IMR-90 (cell line): ENCODE data around the gene MYCT1. TPM values are rescaled to one million over a fixed set of nuclear protein-coding genes. Genes with fewer than 3 reads are reported as not detected.
"Not testable (repeated sequence)": the region's sequence is repeated elsewhere in the genome, so short reads cannot be mapped to it uniquely, and the experiment has no call there.

Source experiments
- ATAC-seq: fragments of 200-7000 bp; cut with Tn5 transposase; 2 replicates; pipeline ENCODE4 v1.9.1; 2020; ENCODE audit warnings: low read depth, mild to moderate bottlenecking, moderate library complexity
- BruUV-seq: library from RNA; stranded (reverse); fragments of 400-500 nt; replicated peaks from 2 replicates; lab custom pipeline; 2021; lab: Mats Ljungman, UMichigan
- CTCF ChIA-PET: fragments of 300-600 bp; formaldehyde crosslinking; extraction: SDS; loops from one replicate; lab custom pipeline; 2021; ENCODE audit warnings: antibody characterized with exemption; lab: Yijun Ruan, JAX
- POLR2A ChIA-PET: fragments of 300-600 bp; sonication (Branson Sonifier 250); formaldehyde crosslinking; loops from one replicate; lab custom pipeline; 2022; ENCODE audit warnings: antibody characterized with exemption; ENCODE audit not compliant: unreplicated experiment; lab: Charles Lee
- DNase-seq: peaks from one replicate; pipeline ENCODE4 v3.0.0; 2013
- H2AFZ ChIP-seq: replicated peaks from 2 replicates; pipeline ENCODE3; 2013; ENCODE audit warnings: low read length, mild to moderate bottlenecking; ENCODE audit not compliant: poor library complexity
- H2AK5ac ChIP-seq: 2 replicates; pipeline ENCODE4 v1.6.1; 2013; ENCODE audit warnings: low read depth, low read length, inconsistent platforms
- H2AK9ac ChIP-seq: replicated peaks from 2 replicates; pipeline ENCODE3; 2013; ENCODE audit warnings: mild to moderate bottlenecking, low read depth, low read length, moderate library complexity; ENCODE audit not compliant: poor library complexity
- H2BK120ac ChIP-seq: 2 replicates; pipeline ENCODE4 v1.6.1; 2013; ENCODE audit warnings: low read depth, low read length, inconsistent platforms
- H2BK15ac ChIP-seq: 3 replicates; pipeline ENCODE4 v1.6.1; 2013; ENCODE audit warnings: low read depth, low read length, inconsistent platforms
- H2BK20ac ChIP-seq: 2 replicates; pipeline ENCODE4 v1.6.1; 2013; ENCODE audit warnings: low read depth, mild to moderate bottlenecking, inconsistent platforms, low read length, moderate library complexity
- H2BK5ac ChIP-seq: 2 replicates; pipeline ENCODE4 v1.6.1; 2013; ENCODE audit warnings: mild to moderate bottlenecking, low read depth, low read length, inconsistent platforms; ENCODE audit not compliant: poor library complexity, severe bottlenecking
- H3K14ac ChIP-seq: replicated peaks from 2 replicates; pipeline ENCODE4 v1.6.1; 2013; ENCODE audit warnings: low read depth, low read length, inconsistent platforms
- H3K18ac ChIP-seq: 2 replicates; pipeline ENCODE4 v1.6.1; 2013; ENCODE audit warnings: low read depth, low read length, control low read depth
- H3K23ac ChIP-seq: 2 replicates; pipeline ENCODE4 v1.6.1; 2013; ENCODE audit warnings: low read depth, low read length, inconsistent platforms
- H3K27ac ChIP-seq: 2 replicates; pipeline ENCODE4 v1.5.1; 2013; ENCODE audit warnings: mild to moderate bottlenecking, control low read depth, low read length; ENCODE audit not compliant: insufficient read depth
- H3K27me3 ChIP-seq: 2 replicates; pipeline ENCODE4 v1.6.1; 2013; ENCODE audit warnings: low read length; ENCODE audit not compliant: control insufficient read depth, insufficient read depth
- H3K36me3 ChIP-seq: 2 replicates; pipeline ENCODE4 v1.6.1; 2013; ENCODE audit warnings: low read length, mixed read lengths; ENCODE audit not compliant: control insufficient read depth, insufficient read depth
- H3K4ac ChIP-seq: 2 replicates; pipeline ENCODE4 v1.6.1; 2013; ENCODE audit warnings: low read depth, low read length, inconsistent platforms
- H3K4me1 ChIP-seq: 2 replicates; pipeline ENCODE4 v1.6.1; 2013; ENCODE audit warnings: low read length, mixed read lengths; ENCODE audit not compliant: control insufficient read depth, insufficient read depth
- H3K4me2 ChIP-seq: 2 replicates; pipeline ENCODE4 v1.6.1; 2013; ENCODE audit warnings: low read depth, mild to moderate bottlenecking, control low read depth, low read length, moderate library complexity
- H3K4me3 ChIP-seq: 2 replicates; pipeline ENCODE4 v1.5.1; 2013; ENCODE audit warnings: low read depth, mild to moderate bottlenecking, control low read depth, low read length, moderate library complexity; ENCODE audit not compliant: insufficient read depth
- H3K56ac ChIP-seq: 2 replicates; pipeline ENCODE4 v1.6.1; 2013; ENCODE audit warnings: low read length, inconsistent platforms; ENCODE audit not compliant: insufficient read depth; ENCODE audit errors: extremely low read depth
- H3K79me1 ChIP-seq, 2 experiments: 2 replicates each; pipeline ENCODE4 v1.6.1; 2013; ENCODE audit warnings: low read length in 2 of 2, inconsistent platforms in 1 of 2, low read depth in 1 of 2
- H3K9ac ChIP-seq: 2 replicates; pipeline ENCODE4 v1.6.1; 2013; ENCODE audit warnings: low read depth, low read length, control low read depth
- H3K9me1 ChIP-seq: 2 replicates; pipeline ENCODE4 v1.6.1; 2013; ENCODE audit warnings: low read length, inconsistent platforms; ENCODE audit not compliant: insufficient read depth
- H3K9me3 ChIP-seq: 2 replicates; pipeline ENCODE4 v1.6.1; 2013; ENCODE audit warnings: low read length; ENCODE audit not compliant: control insufficient read depth, insufficient read depth
- H4K20me1 ChIP-seq: 2 replicates; pipeline ENCODE4 v1.6.1; 2013; ENCODE audit warnings: low read length, inconsistent platforms; ENCODE audit not compliant: insufficient read depth
- H4K5ac ChIP-seq: 2 replicates; pipeline ENCODE4 v1.6.1; 2013; ENCODE audit warnings: mild to moderate bottlenecking, low read depth, low read length, control low read depth
- H4K8ac ChIP-seq, 2 experiments: 2 replicates each; pipeline ENCODE4 v1.6.1; 2013; ENCODE audit warnings: low read depth in 2 of 2, low read length in 2 of 2, control low read depth in 1 of 2, inconsistent platforms in 1 of 2
- H4K91ac ChIP-seq: 2 replicates; pipeline ENCODE4 v1.6.1; 2013; ENCODE audit warnings: low read depth, low read length, inconsistent platforms; ENCODE audit not compliant: insufficient read depth
- WGBS, 2 experiments: methylation state at CpG; one replicate each; pipeline versions ENCODE4 v1.1.5 to v1.1.7; 2013; ENCODE audit warnings: missing lambda C conversion rate in 2 of 2; ENCODE audit not compliant: insufficient read length in 1 of 2; ENCODE audit errors: extremely low coverage in 2 of 2; 5-methylcytosine and 5-hydroxymethylcytosine counted together
- dilution Hi-C: fragments of 300-500 bp; cut with HindIII; formaldehyde crosslinking; loops from one replicate; pipeline ENCODE4 v1.14.3; 2018; ENCODE audit warnings: low sequenced_read_pairs; ENCODE audit not compliant: unreplicated experiment
- in situ Hi-C: fragments of 300-500 bp; cut with MboI; formaldehyde crosslinking; loops from 3 replicates; pipeline ENCODE4 v1.14.3; 2019; ENCODE audit warnings: low sequenced_read_pairs, inconsistent platforms, mixed read lengths
- intact Hi-C: fragments of 100-400 bp; cut with micrococcal nuclease; formaldehyde crosslinking; loops from 2 replicates; pipeline ENCODE4 v1.10.0; 2022
- polyA plus RNA-seq, 3 experiments: library from polyadenylated mRNA; depleted of rRNA; stranded (reverse); fragments of >200 nt; gene quantifications; 2 replicates each; pipeline ENCODE4 v1.2.3, GENCODE V29; 2012; ENCODE audit warnings: low replicate concordance in 1 of 3
- total RNA-seq: library from RNA; depleted of rRNA; stranded (reverse); fragments of >200 nt; gene quantifications from 2 replicates; pipeline ENCODE4 v1.2.3, GENCODE V29; 2012

The MYCT1 gene
- total and polyA plus RNA-seq, 2 of the 4 experiments (the other 2 are of a cell fraction), result 0.89 to 0.90 TPM

DNA sequence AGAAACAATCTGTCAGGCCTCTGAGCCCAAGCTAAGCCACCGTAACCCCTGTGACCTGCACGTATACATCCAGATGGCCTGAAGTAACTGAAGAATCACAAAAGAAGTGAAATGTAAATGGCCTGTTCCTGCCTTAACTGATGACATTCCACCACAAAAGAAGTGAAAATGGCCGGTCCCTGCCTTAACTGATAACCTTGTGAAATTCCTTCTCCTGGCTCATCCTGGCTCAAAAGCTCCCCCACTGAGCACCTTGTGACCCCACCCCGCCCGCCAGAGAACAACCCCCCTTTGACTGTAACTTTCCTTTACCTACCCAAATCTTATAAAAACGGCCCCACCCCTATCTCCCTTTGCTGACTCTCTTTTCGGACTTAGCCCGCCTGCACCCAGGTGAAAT, 14.8 kb upstream of the MYCT1 start:
- H4K91ac ChIP-seq, H3K9me1 ChIP-seq, H3K27me3 ChIP-seq, H2BK5ac ChIP-seq, intact Hi-C loops, DNase-seq, in situ Hi-C loops, POLR2A ChIA-PET, H3K56ac ChIP-seq, H2AK9ac ChIP-seq, H2AK5ac ChIP-seq, H3K36me3 ChIP-seq, CTCF ChIA-PET, H2AFZ ChIP-seq, H3K4me3 ChIP-seq, ATAC-seq, H3K79me1 ChIP-seq, H3K4me1 ChIP-seq, dilution Hi-C loops, BruUV-seq, H3K27ac ChIP-seq, H3K18ac ChIP-seq, H3K23ac ChIP-seq, H3K4ac ChIP-seq, H4K8ac ChIP-seq, H3K9me3 ChIP-seq, H3K4me2 ChIP-seq, H4K5ac ChIP-seq, H2BK15ac ChIP-seq, H3K9ac ChIP-seq, H4K20me1 ChIP-seq, H2BK120ac ChIP-seq, H3K14ac ChIP-seq, H2BK20ac ChIP-seq: not testable (repeated sequence)
- WGBS, 2 experiments, result no CpG with 5 or more reads among the region's 8 CpGs
